ENCODE data around the gene XPNPEP2.

XPNPEP2 gene, protein sequence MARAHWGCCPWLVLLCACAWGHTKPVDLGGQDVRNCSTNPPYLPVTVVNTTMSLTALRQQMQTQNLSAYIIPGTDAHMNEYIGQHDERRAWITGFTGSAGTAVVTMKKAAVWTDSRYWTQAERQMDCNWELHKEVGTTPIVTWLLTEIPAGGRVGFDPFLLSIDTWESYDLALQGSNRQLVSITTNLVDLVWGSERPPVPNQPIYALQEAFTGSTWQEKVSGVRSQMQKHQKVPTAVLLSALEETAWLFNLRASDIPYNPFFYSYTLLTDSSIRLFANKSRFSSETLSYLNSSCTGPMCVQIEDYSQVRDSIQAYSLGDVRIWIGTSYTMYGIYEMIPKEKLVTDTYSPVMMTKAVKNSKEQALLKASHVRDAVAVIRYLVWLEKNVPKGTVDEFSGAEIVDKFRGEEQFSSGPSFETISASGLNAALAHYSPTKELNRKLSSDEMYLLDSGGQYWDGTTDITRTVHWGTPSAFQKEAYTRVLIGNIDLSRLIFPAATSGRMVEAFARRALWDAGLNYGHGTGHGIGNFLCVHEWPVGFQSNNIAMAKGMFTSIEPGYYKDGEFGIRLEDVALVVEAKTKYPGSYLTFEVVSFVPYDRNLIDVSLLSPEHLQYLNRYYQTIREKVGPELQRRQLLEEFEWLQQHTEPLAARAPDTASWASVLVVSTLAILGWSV

DNA sequence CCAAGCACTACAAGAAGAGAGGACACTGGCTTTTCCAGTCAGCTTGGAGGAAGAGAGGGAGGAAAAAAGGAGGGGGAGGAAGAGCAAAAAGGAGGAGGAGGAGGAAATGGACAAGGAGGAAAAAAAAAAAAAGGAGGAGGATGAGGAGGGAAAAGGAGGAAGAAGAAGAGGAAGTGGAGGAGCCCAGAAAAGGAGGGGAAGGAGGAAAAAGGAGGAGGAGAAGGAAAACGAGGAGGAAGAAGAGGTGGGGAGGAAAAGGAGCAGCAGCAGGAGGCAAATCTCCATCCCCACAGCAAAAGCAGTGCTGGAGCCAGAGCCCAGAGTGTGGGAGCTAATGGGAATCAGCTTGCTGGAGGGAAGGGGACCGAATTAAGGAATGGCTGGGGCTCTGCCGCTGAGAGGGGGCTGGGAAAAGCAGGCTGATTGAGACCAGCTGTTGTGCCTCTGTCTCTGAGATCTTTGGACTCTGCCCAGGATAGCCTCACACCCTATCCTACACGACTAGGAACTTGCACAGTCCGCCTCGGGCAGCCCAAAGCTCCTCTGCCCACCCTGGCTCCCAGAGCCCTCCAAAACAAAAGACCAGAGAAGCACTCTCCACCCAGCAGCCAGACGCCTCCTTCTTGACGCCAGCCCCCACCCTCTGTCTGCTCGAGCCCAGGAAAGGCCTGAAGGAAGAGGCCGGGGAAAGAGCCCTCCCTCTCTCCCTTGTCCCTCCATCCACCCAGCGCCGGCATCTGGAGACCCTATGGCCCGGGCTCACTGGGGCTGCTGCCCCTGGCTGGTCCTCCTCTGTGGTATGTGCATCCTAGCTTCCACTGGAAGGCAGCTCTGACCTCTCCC is at the start of gene XPNPEP2:
TSS of gene XPNPEP2 (plus strand) at position 514 of the 843 bp plus-strand sequence. CDS start at position 749, 235 bp downstream.
- no peak for DNase-seq (ENCODE audit: low read depth in 2 of 2)

DNA sequence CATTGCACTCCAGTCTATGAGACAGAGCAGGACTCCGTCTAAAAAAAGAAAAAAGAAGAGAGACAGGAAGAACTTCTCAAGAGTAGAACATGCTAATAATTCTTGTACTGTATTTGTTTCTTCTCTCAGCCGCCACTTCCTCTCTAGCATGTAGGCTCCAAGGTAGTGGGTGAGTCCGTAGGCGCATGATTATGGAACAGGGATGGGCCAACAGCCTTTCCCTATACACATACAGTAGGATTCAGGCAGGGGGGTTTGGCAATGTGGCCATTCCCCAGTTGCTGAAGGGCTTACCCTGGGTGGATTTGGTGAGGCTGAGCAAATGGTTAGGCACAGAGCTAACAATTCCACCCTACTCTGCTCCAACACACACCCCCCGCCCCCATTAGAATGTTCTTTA is 49.0 kb upstream of the XPNPEP2 start:
- DNase-seq (ENCODE audit: low read depth in 2 of 2) = no peak

DNA sequence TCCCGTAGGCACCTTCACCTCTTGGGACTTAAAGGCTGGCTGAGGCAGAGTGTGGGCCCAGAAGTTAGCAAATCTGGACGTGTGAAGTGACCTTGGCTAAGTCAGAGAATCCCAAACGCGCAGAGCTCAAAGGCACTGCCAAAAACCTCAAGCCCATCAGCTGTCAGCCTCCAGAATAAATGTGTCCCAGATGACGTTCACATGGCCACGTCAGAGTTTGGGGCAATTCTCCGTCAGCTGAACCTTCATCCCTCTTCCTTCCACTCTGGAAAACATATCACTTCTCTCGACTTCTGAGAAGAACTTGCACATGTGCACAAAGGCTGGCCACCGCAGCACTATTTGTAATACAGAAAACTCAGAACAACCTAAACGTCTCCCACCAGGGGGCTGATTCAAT is 48.3 kb upstream of the XPNPEP2 start:
- no peak for DNase-seq (ENCODE audit: low read depth in 2 of 2)

DNA sequence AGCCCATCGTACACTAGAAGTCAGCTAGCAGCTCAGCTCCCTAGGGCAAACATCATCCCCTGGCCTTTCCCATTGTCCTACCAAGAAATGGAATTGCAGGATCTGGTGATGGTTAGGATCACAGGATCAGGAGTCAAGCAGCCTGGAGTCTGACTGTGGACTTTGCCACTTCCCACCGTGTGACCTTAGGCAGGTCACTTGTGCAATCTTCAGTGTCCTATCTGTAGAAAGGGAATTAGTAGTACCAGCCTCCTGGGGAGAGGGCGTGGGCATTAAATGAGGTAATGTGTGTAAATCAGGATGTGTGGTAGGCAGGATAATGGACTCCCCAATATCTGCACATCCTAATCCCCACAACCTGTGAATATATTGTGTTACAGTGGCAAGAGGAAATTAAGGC is 45.4 kb upstream of the XPNPEP2 start:
- no peak for DNase-seq (ENCODE audit: low read depth in 2 of 2)

DNA sequence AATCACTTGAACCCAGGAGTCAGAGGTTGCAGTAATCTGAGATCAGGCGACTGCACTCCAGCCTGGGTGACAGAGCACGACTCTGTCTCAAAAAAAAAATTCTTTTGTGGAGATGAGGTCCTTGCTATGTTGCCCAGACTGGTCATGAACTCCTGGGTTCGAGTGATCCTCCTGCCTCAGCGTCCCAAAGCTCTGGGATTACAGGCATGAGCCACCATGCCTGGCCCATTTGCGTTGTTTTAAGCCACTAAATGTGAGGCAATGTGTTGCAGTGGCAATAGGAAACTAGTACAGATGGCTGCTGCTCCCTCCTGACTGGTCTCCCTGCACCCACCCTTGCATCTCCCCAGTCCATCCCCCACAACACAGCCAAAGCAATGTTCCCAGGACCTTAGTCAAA is 44.0 kb upstream of the XPNPEP2 start:
- DNase-seq (ENCODE audit: low read depth in 2 of 2) = no peak

DNA sequence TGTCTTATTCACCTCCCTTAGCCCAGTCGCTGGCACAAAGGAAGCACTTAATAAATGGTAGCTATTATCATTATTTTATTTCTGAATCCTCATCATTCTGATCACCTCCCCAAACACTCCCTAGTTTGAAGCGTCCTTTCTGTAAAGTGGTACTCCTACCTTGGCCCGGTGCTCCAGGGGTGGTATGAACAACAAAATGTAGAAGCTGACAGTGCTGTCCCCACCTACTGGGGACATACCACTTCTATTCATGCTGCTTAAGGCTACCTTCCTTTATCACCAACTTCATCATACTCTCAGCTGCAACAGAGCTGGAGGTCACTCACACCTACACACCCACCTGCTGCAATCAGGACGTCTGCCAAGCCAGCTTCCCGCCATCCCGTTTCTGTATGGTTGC is 43.2 kb upstream of the XPNPEP2 start:
- DNase-seq (ENCODE audit: low read depth in 2 of 2) = no peak

DNA sequence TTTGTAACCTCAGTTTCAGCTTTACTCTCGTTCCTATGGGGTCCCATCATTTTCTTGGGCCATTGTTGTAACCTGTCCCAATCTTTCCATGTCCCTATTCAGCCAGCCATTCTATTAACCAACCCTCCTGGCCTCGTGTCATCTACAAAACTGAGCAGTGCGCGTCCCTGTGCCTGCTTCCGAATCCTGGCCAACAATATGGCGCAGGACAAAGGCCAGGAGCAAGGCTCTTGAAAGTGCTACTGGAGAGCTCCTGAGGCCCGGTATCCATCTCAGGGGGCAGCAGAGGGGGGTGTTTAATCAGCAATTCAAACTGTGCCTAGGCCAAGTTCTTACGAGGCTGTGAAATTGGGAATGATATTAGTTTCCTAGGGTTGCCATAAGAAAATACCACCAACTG is 42.8 kb upstream of the XPNPEP2 start:
- no peak for DNase-seq (ENCODE audit: low read depth in 2 of 2)

DNA sequence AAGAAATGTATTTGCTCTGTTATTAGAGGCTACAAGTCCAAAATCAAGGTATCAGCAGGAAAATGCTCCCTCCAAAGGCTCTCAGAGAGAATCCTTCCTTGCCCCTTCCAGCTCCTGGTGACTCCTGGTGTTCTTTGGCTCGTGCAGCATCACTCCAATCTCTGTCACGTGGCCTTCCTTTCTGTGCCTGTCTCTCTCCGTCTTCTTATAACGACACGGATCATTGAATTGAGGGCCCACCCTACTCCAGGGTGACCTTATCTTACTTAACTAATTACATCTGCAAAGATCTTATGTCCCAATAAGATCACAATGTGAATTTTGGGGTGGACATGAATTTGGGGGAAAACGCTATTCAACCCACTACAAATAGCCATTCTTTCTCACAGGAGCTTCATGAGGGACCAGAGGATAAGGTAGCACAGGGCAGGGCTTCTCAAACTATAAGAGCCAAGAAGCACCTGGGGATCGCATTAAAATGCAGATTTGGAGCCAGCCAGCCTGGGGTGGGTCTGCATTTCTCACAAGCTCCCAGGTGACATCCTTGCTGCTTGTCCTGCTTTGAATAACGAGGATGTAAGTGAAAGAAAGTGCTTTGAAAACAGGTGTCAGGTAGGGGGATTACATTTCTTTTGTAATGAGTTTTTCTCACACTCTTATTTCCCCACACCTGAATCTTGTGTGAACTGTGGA is 42.2 kb upstream of the XPNPEP2 start:
- DNase-seq (ENCODE audit: low read depth in 2 of 2) = no peak

DNA sequence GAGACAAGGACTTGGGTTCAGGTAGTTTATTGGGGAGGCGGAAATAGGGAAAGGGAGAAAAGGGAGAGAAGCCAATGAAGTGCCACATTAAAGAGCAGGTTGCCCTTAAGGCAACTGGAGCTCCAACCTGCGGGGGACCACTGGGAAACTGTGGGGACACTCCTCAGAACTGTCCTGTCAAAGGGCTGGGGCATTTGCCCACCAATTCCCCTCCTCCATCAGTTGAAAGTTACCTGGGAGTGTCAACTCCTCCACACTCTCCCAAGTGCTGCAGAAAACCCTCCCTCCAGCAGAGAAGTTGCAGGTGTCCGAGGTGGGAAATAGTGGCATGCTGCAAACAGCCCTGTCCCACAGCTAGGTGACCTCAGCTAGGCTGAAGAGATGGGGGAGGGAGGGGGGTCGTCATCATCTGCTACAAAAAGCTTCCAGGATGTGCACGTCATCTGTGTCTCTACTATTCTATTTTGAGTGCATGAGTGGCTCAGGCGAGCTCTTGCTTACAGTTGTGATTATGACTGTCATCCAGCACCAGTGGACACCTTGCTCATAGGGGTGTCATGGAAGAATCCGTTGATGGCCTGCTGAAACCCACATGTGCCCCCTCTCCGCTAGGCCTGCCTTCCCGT is 41.5 kb upstream of the XPNPEP2 start:
- DNase-seq (ENCODE audit: low read depth in 2 of 2) = no peak

DNA sequence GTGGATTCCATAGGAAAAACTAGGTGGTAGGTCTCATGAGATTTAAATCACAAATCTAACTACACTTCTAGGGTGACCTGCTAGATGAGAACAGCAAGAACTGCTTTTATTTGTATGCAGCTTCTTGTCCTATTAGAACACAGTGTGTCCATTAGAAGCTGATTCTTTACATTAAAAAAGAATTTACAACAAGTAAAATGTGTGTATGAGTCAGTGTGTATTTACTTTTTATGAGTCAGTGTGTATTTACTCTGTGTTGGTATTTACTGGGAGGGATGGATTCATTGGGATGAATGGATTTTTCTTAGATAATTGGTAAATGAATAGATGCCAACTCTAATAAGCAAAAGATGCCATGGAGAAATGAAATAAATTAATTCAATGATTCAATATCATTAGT is 40.6 kb upstream of the XPNPEP2 start:
- DNase-seq (ENCODE audit: low read depth in 2 of 2) = no peak

DNA sequence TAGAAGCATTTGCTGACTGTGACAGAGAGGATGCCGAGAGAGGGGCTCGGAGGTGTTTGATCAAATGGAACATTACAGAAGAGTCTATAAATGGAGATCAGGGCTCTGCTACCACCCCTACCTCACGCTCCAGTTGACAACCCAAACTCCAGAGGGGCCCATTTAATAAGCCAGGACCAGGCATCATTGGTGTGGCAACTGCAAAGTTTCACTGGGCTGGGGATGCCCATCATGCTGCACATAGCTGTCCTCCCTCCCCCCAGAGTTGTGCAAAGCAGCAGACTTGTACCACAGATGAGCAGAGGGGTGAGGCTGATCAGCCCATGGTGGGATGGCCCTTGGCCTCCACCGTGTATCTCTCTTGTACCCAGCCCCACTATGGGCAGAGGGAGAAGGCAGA is 38.2 kb upstream of the XPNPEP2 start:
- no peak for DNase-seq (ENCODE audit: low read depth in 2 of 2)

DNA sequence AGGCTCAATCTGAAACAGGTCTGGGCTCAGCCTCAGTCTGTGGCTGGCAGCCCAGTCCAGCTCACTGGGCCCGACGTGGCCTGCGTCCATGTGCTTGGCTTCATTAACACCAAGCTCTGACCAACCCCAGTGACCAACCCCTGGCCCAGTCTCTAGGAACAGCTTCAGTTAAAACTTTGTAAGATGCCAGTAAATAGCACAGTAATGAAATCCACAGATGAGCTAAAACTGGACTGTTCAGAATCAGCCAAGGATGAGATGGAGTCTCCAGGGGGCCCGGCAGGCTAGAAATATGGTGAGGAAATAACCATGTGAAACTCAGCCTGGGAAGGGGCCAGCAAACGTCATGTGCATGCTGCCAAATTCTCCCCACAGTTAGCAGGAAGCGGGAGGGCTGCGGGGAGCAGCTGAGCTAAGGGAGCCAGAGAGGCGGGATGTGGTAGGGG is 37.1 kb upstream of the XPNPEP2 start:
- DNase-seq (ENCODE audit: low read depth in 2 of 2) = no peak

DNA sequence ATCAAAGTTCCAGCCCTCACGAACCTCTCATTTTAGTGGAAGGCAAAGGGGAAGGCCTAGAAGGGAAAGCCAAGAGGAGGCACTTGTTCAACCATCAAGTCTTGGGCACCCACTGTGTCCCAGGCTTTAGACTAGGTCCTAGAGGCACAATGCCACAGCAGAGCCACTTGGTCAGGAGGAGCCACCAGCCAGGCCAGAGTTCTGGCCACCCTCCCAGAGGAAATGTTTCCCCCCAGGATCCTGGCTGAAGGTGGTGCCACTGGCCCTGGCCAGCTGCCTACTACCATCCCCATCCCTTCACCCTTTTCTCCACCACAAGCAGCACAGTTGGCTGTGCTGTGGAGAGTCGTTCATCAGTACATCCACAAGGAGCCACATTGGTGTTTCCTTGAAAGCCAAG is 34.3 kb upstream of the XPNPEP2 start:
- no peak for DNase-seq (ENCODE audit: low read depth in 2 of 2)

DNA sequence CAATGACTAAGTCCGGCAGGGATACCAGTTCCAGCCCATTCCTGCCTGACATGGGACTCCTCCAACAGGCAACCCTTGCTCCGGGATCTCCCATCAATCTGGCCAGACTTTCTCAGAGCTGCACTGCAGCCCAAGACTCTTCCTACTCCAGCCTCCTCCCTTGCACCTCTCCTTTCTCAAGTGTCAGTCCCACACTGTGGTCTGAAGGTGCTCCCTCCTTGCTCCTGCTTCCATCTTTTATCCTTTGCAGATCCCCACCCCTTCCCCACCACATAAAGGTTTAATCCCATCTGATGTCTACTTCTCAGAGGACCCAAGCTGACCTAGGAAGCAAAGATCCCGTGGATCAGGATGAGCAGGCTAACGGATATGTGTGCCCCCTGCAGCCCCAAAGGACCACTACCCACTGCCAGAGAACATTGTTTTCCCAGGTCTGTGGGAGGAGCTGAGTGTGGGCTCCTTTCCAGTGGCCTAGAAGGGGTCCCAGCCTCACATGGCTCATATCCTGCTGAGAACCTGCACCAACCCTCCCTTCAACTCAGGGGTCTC is 33.3 kb upstream of the XPNPEP2 start:
- DNase-seq (ENCODE audit: low read depth in 2 of 2) = no peak

DNA sequence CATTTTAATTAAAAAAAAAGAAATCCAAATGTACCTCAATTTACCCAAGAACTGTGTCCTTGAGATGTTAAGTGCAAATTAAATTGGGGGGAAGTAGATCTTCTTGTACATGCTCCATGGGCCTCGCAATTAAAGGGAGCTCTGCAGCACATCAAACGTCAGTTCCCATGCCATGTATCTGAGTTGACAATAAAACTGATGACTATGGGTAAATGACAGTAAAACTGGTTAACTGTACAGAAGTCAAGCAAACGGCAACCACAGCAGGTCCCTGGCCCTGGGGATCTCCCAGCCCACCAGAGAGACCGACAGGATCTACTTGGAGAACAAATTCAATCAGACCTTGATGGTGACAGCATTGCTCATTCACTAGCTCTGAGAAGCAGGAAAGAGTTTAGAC is 32.8 kb upstream of the XPNPEP2 start:
- no peak for DNase-seq (ENCODE audit: low read depth in 2 of 2)

DNA sequence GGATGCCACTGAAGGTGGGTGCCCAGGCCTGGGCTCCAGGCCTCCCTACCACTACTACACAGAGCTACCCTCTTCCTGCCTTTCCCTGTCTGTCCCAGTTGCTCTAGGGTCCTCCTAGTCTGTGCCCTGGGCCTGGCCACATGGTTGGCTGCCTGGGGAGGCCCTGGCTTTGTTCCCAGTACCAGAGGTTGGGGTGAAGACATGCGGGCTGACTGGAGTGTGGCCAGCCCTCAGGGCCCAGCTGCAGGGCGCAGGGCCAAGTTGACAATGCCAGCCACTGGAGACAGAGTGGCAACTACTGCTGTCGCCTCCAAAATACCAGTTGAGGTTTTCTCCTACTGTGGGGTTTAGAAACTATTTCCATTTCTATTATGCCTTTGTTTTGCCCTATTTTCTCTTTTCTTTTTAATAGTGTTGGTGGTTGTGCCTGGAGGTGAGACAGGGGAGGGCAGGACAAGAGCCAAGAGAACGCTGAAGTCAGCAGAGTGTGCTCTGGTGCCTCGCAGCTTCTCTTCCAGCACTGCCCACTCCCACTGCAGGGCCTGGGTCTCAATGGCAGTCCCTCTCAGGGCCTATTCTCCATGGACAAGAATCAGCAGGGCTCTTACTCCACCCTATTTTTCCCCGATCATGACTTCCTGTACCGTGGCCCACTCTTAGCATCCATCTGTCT is 32.2 kb upstream of the XPNPEP2 start:
- no peak for DNase-seq (ENCODE audit: low read depth in 2 of 2)

DNA sequence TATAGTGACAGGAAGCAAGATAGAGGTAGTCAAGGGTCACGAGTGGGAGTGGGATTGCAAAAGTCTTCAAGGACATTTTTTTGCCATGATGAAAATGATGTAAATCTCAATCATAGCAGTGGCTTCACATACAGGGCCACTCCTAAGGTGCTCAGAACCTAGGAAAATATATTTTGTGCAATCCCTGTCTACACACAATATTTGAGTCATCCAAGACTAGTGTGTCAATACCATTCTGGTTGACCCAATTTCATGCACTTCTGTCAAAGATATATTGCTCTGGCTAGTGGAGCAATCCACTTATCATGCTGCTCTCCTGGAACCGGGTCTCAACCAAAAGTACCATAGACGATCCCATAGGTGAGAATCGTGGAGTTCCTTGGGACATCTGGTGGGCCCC is 24.2 kb upstream of the XPNPEP2 start:
- DNase-seq (ENCODE audit: low read depth in 2 of 2) = no peak

DNA sequence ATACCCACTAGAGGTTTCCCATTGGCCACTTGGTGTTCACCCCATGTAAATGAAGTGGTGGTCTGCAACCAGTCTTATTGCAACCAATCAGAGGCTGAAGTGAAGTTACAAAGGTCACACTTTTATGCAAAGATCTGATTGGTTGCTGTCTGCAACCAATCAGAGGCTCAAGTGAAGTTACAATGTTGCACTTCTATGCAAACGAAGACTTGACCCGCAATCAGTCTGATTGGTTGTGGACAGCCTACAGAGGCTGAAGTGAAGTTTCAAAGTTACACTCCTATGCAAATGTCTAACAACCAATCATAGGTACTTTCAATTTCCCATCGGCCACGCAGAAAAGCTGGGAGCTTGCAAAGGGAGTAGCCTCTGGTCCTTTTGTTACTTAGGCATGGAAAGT is 22.3 kb upstream of the XPNPEP2 start:
- no peak for DNase-seq (ENCODE audit: low read depth in 2 of 2)

DNA sequence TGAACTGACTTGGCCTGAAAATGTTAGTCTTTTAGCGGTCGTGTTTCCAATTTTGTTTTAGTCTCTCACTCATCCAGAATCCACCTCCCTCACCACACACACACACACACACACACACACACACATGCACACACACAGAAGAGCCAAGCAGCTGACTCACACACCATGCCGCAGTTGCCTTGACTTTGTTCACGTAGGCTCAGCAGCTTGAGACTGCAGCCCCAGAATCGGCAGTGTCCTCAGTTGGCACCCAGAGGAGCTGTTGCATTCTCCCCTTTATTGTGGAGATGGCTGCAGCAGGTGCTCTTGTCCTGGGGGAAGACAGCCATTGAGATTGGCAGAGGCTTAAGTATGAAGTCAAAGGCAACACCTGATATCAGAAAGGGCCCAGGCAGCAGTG is 20.9 kb upstream of the XPNPEP2 start:
- DNase-seq (ENCODE audit: low read depth in 2 of 2) = no peak

DNA sequence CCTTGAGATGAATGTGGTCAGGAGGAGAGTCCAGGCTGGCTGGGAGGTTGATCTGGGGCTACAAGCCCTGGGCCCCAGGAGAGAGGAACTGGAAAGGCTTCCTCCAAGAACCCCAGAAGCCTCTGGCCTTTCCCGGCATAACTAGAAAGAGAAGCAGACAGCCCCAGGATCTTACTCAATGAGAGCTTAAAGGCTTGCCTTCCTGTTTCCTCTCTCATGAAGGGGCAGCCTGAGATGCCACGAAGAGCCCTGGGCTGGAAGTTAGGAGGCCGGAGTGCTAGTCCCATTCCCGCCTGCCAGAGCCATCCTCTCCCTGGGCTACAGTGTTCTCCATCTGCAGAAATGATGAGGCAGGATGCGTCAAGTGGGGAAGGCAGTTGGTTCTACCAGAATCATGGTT is 20.1 kb upstream of the XPNPEP2 start:
- no peak for DNase-seq (ENCODE audit: low read depth in 2 of 2)

DNA sequence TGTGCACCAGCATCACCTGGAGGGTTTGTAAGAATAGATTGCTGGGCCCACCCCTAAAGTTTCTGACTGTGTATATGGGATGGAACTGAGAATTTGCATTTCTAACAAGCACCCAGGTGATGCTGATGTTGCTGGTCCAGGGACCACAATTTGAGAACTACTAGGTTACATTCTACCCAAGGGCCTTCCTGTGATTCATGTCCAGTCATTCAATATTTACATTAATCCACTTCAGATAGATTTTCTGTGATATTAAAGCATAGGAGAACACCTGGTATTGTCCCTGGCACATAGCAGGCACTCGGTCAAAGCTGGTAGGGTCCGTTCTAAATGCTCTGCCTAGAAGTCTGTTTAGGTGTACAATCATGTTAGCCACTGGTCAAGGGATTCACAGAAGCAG is 19.5 kb upstream of the XPNPEP2 start:
- no peak for DNase-seq (ENCODE audit: low read depth in 2 of 2)

Measured in stimulated activated CD4-positive, alpha-beta T cell treated with anti-CD3 and anti-CD28 coated beads, Interleukin-15, amount 100 ng/mL, for 48 hours (primary cell).